Measurements from ENCODE around the gene ADK.

- TF ChIP-seq CTCF (IDR thresholded peaks at IDR 0.05) = no peak
- no peak for TF ChIP-seq POLR2A (IDR thresholded peaks at IDR 0.05)
Observed at GRCh38 chr10:74593470-74593869, 442.4 kb downstream of the ADK start.

Data from lower leg skin (tissue), 3 donors.